ENCODE data around the gene MUC3A. TPM values are rescaled to one million over a fixed set of nuclear protein-coding genes. Genes with fewer than 3 reads are reported as not detected.

The MUC3A gene
- total and polyA plus RNA-seq, 2 of the 13 experiments (the other 11 are each of a cell fraction or from before 2014, with no cell fraction given), result 0.01 TPM; not detected in 1

GRCh38 chr7:100972002-100972347 lies 22.6 kb downstream of the MUC3A start (continued):
- no peak for TF ChIP-seq ZNF280D (CRISPR knock-in tag; IDR thresholded peaks at IDR 0.05)
- no peak for TF ChIP-seq ZNF720 (CRISPR knock-in tag; IDR thresholded peaks at IDR 0.05)
- TF ChIP-seq PCBP1 (IDR thresholded peaks at IDR 0.05; ENCODE audit: borderline replicate concordance, low read depth, low read length), result no peak
- no peak for TF ChIP-seq ZNF260 (CRISPR knock-in tag; IDR thresholded peaks at IDR 0.05; ENCODE audit: borderline replicate concordance, low read depth)
- no peak for TF ChIP-seq THAP11 (CRISPR knock-in tag; IDR thresholded peaks at IDR 0.05)
- no peak for TF ChIP-seq ZNF18 (CRISPR knock-in tag; IDR thresholded peaks at IDR 0.05; ENCODE audit: insufficient replicate concordance)
- TF ChIP-seq KDM3A (CRISPR knock-in tag; IDR thresholded peaks at IDR 0.05; ENCODE audit: low read depth), result no peak
- TF ChIP-seq ZFP41 (CRISPR knock-in tag; IDR thresholded peaks at IDR 0.05; ENCODE audit: borderline replicate concordance), result no peak
- no peak for TF ChIP-seq CREM (IDR thresholded peaks at IDR 0.05)
- TF ChIP-seq CREM (CRISPR knock-in tag; IDR thresholded peaks at IDR 0.05), result no peak
- TF ChIP-seq SOX6 (IDR thresholded peaks at IDR 0.05), result no peak
- no peak for TF ChIP-seq SOX6 (CRISPR knock-in tag; IDR thresholded peaks at IDR 0.05)
- TF ChIP-seq ZFP91 (CRISPR knock-in tag; IDR thresholded peaks at IDR 0.05; ENCODE audit: borderline replicate concordance), result no peak
- TF ChIP-seq MXD1 (CRISPR knock-in tag; IDR thresholded peaks at IDR 0.05), result no peak
- no peak for TF ChIP-seq ZNF20 (CRISPR knock-in tag; IDR thresholded peaks at IDR 0.05)
- TF ChIP-seq GATA4 (IDR thresholded peaks at IDR 0.05; ENCODE audit: borderline replicate concordance, low read depth), result no peak

Measured in HepG2 (cell line).